ENCODE data around the gene EML3.
"Not testable (repeated sequence)": the region's sequence is repeated elsewhere in the genome, so short reads cannot be mapped to it uniquely, and the experiment has no call there.

The EML3 gene

DNA sequence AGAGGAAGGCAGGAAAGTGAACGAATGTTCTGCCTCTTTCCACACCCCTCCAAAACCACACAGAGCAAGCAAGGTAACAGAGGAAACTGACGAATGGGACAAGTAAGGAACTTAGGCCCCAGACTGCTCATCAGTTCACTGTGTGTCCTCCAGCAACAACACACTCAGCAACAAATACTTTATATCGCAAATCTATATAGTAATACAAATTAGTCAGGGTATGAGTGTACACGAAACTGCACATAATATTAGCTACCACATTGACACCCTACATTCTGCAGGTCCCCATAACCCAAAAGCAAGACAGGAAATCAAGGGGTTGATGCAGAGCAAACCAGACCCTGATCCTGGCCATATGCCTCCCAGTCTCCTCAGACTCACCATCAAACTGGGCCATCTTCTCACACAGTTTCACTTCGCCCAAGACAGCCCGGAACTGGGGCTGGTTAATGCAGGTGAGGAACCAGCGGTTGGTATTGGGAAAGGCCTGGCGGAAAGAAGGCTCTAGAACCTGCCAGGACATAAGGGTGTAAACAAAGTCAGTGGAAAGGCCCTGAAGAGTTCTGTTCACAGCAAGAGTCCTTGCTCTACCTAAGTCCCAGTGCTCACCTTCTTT is 45.4 kb downstream of the EML3 start:
- no peak for DNase-seq
- no peak overlapping the region for H3K4me3 ChIP-seq (ENCODE audit: control insufficient read depth in 1 of 7, extremely low read depth in 1 of 7, insufficient read depth in 4 of 7, low read depth in 2 of 7, low read length in 6 of 7)
- H3K27ac ChIP-seq (ENCODE audit: insufficient read depth in 1 of 2, low read depth in 1 of 2, low read length in 2 of 2, poor library complexity in 1 of 2, severe bottlenecking in 2 of 2), result peak overlapping the region in 1 of 2 experiments; percentile 25
- peaks cover 0 to 12% (median 5%) of the 10 kb centered on the region in 4 experiments for H3K4me1 ChIP-seq (ENCODE audit: control extremely low read depth in 1 of 4, control insufficient read depth in 4 of 4, insufficient read depth in 4 of 4, low read length in 3 of 4)
- ChIA-PET POLR2A (interaction anchor here (0.6 to 1.3 kb wide), 3 partner anchors 10 to 194 kb away, joined by 3 to 5 read pairs (median 3); no protein-coding TSS in a partner anchor), CTCF (interaction anchor here (0.8 to 19.4 kb wide), 9 partner anchors 8 to 174 kb away, joined by 3 to 283 read pairs (median 4); partner anchors contain the start of genes AHNAK and TUT1)
- WGBS (ENCODE audit: insufficient coverage), result 93% methylated on average over 3 of the region's 8 CpGs
- no peaks in the 10 kb centered on the region for H3K27me3 ChIP-seq (replicated peaks in 2 of 5; ENCODE audit: control insufficient read depth in 4 of 5, insufficient read depth in 5 of 5, low read length in 4 of 5)
- H3K9me3 ChIP-seq (ENCODE audit: control extremely low read depth in 1 of 5, control insufficient read depth in 4 of 5, insufficient read depth in 2 of 5, low read depth in 1 of 5, low read length in 4 of 5), result no peaks in the 10 kb centered on the region
- H3K36me3 ChIP-seq (ENCODE audit: control insufficient read depth in 4 of 4, insufficient read depth in 4 of 4, low read length in 3 of 4), result peaks cover 19 to 83% (median 66%) of the 10 kb centered on the region in 4 experiments

DNA sequence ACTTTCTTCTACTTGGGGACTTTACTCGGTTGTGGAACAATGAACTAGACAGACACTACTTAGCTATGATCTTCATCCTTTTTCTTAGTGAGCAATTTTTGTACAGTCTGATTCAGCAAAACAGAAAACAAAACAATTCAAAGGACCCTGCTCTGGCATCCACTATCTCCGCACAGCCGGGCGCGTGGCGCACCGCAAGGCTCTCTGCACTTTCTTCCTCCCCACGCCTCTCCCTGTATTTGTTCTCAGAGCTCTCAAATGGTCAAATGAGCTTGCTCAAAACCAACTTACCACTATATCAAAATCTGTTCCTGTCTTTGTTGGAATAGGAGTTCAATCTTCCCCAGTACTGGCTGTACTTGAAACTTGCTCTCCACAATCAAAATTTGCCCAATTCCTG is 46.3 kb downstream of the EML3 start:
- Histone ChIP-seq H3K27me3 (replicated peaks in 2 of 5; ENCODE audit: control insufficient read depth in 4 of 5, insufficient read depth in 5 of 5, low read length in 4 of 5) (no peaks in the 10 kb centered on the region), H3K4me3 (ENCODE audit: control insufficient read depth in 1 of 7, extremely low read depth in 1 of 7, insufficient read depth in 4 of 7, low read depth in 2 of 7, low read length in 6 of 7) (no peak overlapping the region), H3K9me3 (ENCODE audit: control extremely low read depth in 1 of 5, control insufficient read depth in 4 of 5, insufficient read depth in 2 of 5, low read depth in 1 of 5, low read length in 4 of 5) (no peaks in the 10 kb centered on the region), H3K27ac (ENCODE audit: insufficient read depth in 1 of 2, low read depth in 1 of 2, low read length in 2 of 2, poor library complexity in 1 of 2, severe bottlenecking in 2 of 2) (peak overlapping the region in 1 of 2 experiments; percentile 43), H3K36me3 (ENCODE audit: control insufficient read depth in 4 of 4, insufficient read depth in 4 of 4, low read length in 3 of 4) (peaks cover 18 to 81% (median 63%) of the 10 kb centered on the region in 4 experiments), H3K4me1 (ENCODE audit: control extremely low read depth in 1 of 4, control insufficient read depth in 4 of 4, insufficient read depth in 4 of 4, low read length in 3 of 4) (peaks cover 0 to 3% (median under 1%) of the 10 kb centered on the region in 4 experiments)
- WGBS (ENCODE audit: insufficient coverage), result 97% methylated on average over 7 of the region's 8 CpGs
- POLR2A ChIA-PET, result interaction anchor here (1.3 kb wide), 1 partner anchor 9 kb away, joined by 3 read pairs; no protein-coding TSS in a partner anchor
- no peak for DNase-seq
- CTCF ChIA-PET, result interaction anchor here (0.8 to 19.4 kb wide), 8 partner anchors 8 to 203 kb away, joined by 3 to 283 read pairs (median 4); partner anchors contain the start of genes AHNAK, EEF1G and TUT1

DNA sequence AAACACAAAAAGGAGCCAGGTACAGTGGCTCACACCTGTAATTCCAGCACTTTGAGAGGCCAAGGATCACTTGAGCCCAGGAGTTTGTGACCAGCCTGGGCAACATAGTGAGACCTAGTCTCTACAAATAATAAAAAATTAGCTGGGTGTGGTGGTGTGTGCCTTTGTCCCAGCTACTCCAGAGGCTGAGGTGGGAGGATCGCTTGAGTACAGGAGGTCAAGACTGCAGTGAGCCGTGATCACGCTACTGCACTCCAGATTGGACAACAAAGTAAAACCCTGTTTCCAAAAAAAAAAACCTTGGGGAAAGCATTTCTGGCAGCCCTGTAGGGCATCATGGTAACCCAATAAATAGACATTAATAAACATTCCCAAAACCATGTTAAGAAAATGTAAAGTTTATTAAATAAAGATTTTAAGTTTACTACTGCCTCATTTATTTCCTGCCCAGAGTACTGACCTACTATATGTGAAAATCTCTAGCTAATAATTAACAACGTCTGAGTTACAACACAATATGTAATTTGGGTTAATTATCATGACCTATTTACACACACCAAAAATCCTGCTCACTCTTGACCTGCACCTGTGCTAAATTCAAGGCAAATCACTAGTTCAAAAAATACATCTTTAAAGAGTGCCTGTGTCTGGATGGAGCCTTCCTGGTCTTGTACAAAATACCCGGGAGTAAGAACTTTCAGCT is 47.3 kb downstream of the EML3 start:
- H3K4me1 ChIP-seq (ENCODE audit: control extremely low read depth in 1 of 4, control insufficient read depth in 4 of 4, insufficient read depth in 4 of 4, low read length in 3 of 4), result peaks cover 4 to 8% (median 6%) of the 10 kb centered on the region in 4 experiments
- no peak for DNase-seq
- ChIA-PET POLR2A (interaction anchor here (1.3 kb wide), 1 partner anchor 8 kb away, joined by 3 read pairs; no protein-coding TSS in a partner anchor), CTCF (interaction anchor here (0.6 to 19.4 kb wide), 10 partner anchors 9 to 211 kb away, joined by 3 to 283 read pairs (median 4); partner anchors contain the start of genes AHNAK, EEF1G and TUT1)
- H3K9me3 ChIP-seq (ENCODE audit: control extremely low read depth in 1 of 5, control insufficient read depth in 4 of 5, insufficient read depth in 2 of 5, low read depth in 1 of 5, low read length in 4 of 5), result no peaks in the 10 kb centered on the region
- no peak overlapping the region for H3K27ac ChIP-seq (ENCODE audit: insufficient read depth in 1 of 2, low read depth in 1 of 2, low read length in 2 of 2, poor library complexity in 1 of 2, severe bottlenecking in 2 of 2)
- no peak overlapping the region for H3K4me3 ChIP-seq (ENCODE audit: control insufficient read depth in 1 of 7, extremely low read depth in 1 of 7, insufficient read depth in 4 of 7, low read depth in 2 of 7, low read length in 6 of 7)
- no CpG with 5 or more reads among the region's 5 CpGs for WGBS (ENCODE audit: insufficient coverage)
- H3K27me3 ChIP-seq (replicated peaks in 2 of 5; ENCODE audit: control insufficient read depth in 4 of 5, insufficient read depth in 5 of 5, low read length in 4 of 5), result no peaks in the 10 kb centered on the region
- peaks cover 18 to 80% (median 56%) of the 10 kb centered on the region in 4 experiments for H3K36me3 ChIP-seq (ENCODE audit: control insufficient read depth in 4 of 4, insufficient read depth in 4 of 4, low read length in 3 of 4)

DNA sequence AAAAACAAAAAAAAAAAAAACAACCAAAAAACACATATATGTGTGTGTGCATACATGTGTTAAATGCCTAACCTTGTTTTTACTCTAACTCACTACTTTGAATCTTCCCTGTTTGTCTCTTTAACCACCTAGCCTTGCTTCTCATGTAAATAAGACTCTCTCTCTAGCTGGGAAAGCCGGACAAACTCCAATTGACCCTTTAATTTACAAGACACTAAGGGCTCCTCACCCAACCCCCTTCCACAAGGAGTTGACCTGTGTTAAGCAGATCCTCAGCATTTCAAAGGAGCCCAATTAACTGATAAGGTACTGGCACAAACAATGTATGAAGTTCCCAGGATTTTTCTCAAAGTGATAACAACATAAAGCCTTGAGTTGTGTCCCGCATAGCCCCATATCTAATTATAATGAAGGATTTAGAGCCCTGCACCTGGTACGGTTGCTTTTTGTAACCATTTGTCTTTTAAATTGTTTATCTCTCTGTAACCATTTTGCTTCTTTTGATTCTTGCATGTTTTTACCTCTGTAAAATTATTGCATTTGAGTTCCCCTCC is 50.8 kb downstream of the EML3 start:
- Histone ChIP-seq H3K36me3 (ENCODE audit: control insufficient read depth in 4 of 4, insufficient read depth in 4 of 4, low read length in 3 of 4) (peaks cover 24 to 72% (median 49%) of the 10 kb centered on the region in 4 experiments), H3K4me1 (ENCODE audit: control extremely low read depth in 1 of 4, control insufficient read depth in 4 of 4, insufficient read depth in 4 of 4, low read length in 3 of 4) (peaks cover 12 to 39% (median 36%) of the 10 kb centered on the region in 4 experiments), H3K27ac (ENCODE audit: insufficient read depth in 1 of 2, low read depth in 1 of 2, low read length in 2 of 2, poor library complexity in 1 of 2, severe bottlenecking in 2 of 2) (peak overlapping the region in 1 of 2 experiments; percentile 5)
- DNase-seq; H3K27me3 ChIP-seq (replicated peaks in 2 of 5; ENCODE audit: control insufficient read depth in 4 of 5, insufficient read depth in 5 of 5, low read length in 4 of 5); H3K9me3 ChIP-seq (ENCODE audit: control extremely low read depth in 1 of 5, control insufficient read depth in 4 of 5, insufficient read depth in 2 of 5, low read depth in 1 of 5, low read length in 4 of 5); H3K4me3 ChIP-seq (ENCODE audit: control insufficient read depth in 1 of 7, extremely low read depth in 1 of 7, insufficient read depth in 4 of 7, low read depth in 2 of 7, low read length in 6 of 7): not testable (repeated sequence)
- CTCF ChIA-PET, result interaction anchor here (1.0 to 19.4 kb wide), 6 partner anchors 9 to 167 kb away, joined by 4 to 283 read pairs (median 40); partner anchors contain the start of gene AHNAK
- 100% methylated on average over 2 of the region's 3 CpGs for WGBS (ENCODE audit: insufficient coverage)
- POLR2A ChIA-PET, result interaction anchor here (1.0 kb wide), 1 partner anchor 15 kb away, joined by 3 read pairs; the partner anchor contains the start of gene AHNAK

DNA sequence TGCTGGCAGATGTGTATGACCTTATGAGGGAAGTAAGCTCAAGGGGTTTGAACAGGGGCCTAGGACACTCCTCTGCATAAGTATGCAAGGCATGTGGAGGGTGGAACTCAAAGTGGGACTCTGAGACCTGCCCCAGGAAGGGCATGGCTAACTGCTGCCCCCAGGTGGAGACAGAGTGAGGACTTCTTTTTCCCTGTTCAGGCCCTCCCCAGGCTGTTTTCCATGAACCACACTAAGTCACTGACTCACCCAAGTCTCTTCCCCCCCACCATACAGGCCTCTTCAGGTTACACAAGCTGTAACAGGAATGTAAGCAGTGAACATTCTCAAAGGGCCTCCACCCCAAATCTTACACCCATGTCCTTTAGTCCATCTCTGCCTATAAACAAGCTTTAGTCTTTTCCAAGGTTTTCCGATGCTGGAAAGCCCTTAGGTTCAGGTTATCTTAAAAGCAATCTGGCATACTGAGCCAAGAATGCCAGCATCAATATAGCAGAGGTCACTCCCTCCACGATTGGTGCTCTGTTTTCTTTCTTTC is 51.9 kb downstream of the EML3 start:
- H3K36me3 ChIP-seq (ENCODE audit: control insufficient read depth in 4 of 4, insufficient read depth in 4 of 4, low read length in 3 of 4), result peaks cover 16 to 61% (median 39%) of the 10 kb centered on the region in 4 experiments
- H3K27me3 ChIP-seq (replicated peaks in 2 of 5; ENCODE audit: control insufficient read depth in 4 of 5, insufficient read depth in 5 of 5, low read length in 4 of 5), result no peaks in the 10 kb centered on the region
- ChIA-PET POLR2A (interaction anchor here (1.0 to 1.4 kb wide), 3 partner anchors 14 to 164 kb away, joined by 3 to 4 read pairs (median 3); partner anchors contain the start of gene AHNAK), CTCF (interaction anchor here (0.5 to 19.4 kb wide), 25 partner anchors 7 to 1735 kb away, joined by 3 to 283 read pairs (median 5); partner anchors contain the start of genes AHNAK and EEF1G)
- peak overlapping the region in 1 of 2 experiments; percentile 54 for H3K27ac ChIP-seq (ENCODE audit: insufficient read depth in 1 of 2, low read depth in 1 of 2, low read length in 2 of 2, poor library complexity in 1 of 2, severe bottlenecking in 2 of 2)
- WGBS (ENCODE audit: insufficient coverage), result 96% methylated on average over 2 of the region's 2 CpGs
- peaks cover 12 to 50% (median 46%) of the 10 kb centered on the region in 4 experiments for H3K4me1 ChIP-seq (ENCODE audit: control extremely low read depth in 1 of 4, control insufficient read depth in 4 of 4, insufficient read depth in 4 of 4, low read length in 3 of 4)
- DNase-seq, result peak; percentile 89 to 93 (median 91)
- H3K4me3 ChIP-seq (ENCODE audit: control insufficient read depth in 1 of 7, extremely low read depth in 1 of 7, insufficient read depth in 4 of 7, low read depth in 2 of 7, low read length in 6 of 7), result no peak overlapping the region
- no peaks in the 10 kb centered on the region for H3K9me3 ChIP-seq (ENCODE audit: control extremely low read depth in 1 of 5, control insufficient read depth in 4 of 5, insufficient read depth in 2 of 5, low read depth in 1 of 5, low read length in 4 of 5)

DNA sequence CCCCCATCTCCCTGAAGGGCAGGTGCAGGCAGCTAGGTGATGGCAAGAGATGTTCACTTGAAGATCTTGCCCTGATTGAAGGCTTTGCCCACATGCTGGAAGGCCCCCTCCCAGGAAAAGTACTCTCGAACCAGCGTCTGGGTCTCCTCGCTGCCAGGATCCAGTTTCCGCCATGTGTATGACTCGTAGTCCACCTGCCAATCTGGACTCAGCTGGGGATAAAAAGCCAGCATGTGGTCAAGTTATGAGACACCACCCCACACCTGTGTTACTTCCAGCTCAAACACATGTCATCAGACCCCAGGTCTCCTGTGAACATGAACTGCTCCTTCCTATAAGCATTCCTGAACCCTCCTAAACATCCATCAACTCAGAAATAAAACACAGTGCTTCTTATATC is 52.9 kb downstream of the EML3 start:
- WGBS (ENCODE audit: insufficient coverage), result 98% methylated on average over 5 of the region's 5 CpGs

More for the DNA sequence above, 52.9 kb downstream of the EML3 start:
- H3K27me3 ChIP-seq (replicated peaks in 2 of 5; ENCODE audit: control insufficient read depth in 4 of 5, insufficient read depth in 5 of 5, low read length in 4 of 5); H3K9me3 ChIP-seq (ENCODE audit: control extremely low read depth in 1 of 5, control insufficient read depth in 4 of 5, insufficient read depth in 2 of 5, low read depth in 1 of 5, low read length in 4 of 5); DNase-seq; H3K4me3 ChIP-seq (ENCODE audit: control insufficient read depth in 1 of 7, extremely low read depth in 1 of 7, insufficient read depth in 4 of 7, low read depth in 2 of 7, low read length in 6 of 7); POLR2A ChIA-PET: not testable (repeated sequence)
- Histone ChIP-seq H3K4me1 (ENCODE audit: control extremely low read depth in 1 of 4, control insufficient read depth in 4 of 4, insufficient read depth in 4 of 4, low read length in 3 of 4) (peaks cover 12 to 60% (median 56%) of the 10 kb centered on the region in 4 experiments), H3K36me3 (ENCODE audit: control insufficient read depth in 4 of 4, insufficient read depth in 4 of 4, low read length in 3 of 4) (peaks cover 16 to 51% (median 35%) of the 10 kb centered on the region in 4 experiments), H3K27ac (ENCODE audit: insufficient read depth in 1 of 2, low read depth in 1 of 2, low read length in 2 of 2, poor library complexity in 1 of 2, severe bottlenecking in 2 of 2) (peak overlapping the region in 1 of 2 experiments; percentile 97)
- CTCF ChIA-PET, result interaction anchor here (0.7 to 19.4 kb wide), 13 partner anchors 8 to 281 kb away, joined by 3 to 283 read pairs (median 6); partner anchors contain the start of genes AHNAK and EEF1G
